WTC11 (cell line): ENCODE results near the gene PSKH1.

ENCODE experiments used
- ATF2 ChIP-seq: sonication (generic); formaldehyde crosslinking; IDR thresholded peaks from 2 replicates; pipeline ENCODE4 v1.8.1; 2022; ENCODE audit warnings: low read depth, missing genetic modification reagents, borderline replicate concordance
- CTCF ChIP-seq: fragments of 200-600 bp; IDR thresholded peaks from 2 replicates; pipeline ENCODE4 v1.8.0; 2022; ENCODE audit warnings: antibody characterized with exemption
- ETV6 ChIP-seq: sonication (generic); formaldehyde crosslinking; IDR thresholded peaks from 2 replicates; pipeline ENCODE4 v1.8.1; 2022; ENCODE audit warnings: mild to moderate bottlenecking, missing genetic modification reagents
- NFE2L1 ChIP-seq: sonication (generic); formaldehyde crosslinking; IDR thresholded peaks from 2 replicates; pipeline ENCODE4 v1.8.1; 2023; ENCODE audit warnings: missing genetic modification reagents
- NFYB ChIP-seq: sonication (generic); formaldehyde crosslinking; conservative IDR thresholded peaks from 2 replicates; pipeline ENCODE4 v1.8.0; 2022; ENCODE audit warnings: low read depth, missing genetic modification reagents
- PRRX2 ChIP-seq: fragments of 250-450 bp; sonication (Bioruptor Pico); IDR thresholded peaks from 2 replicates; pipeline ENCODE4 v1.8.0; 2021; ENCODE audit warnings: mild to moderate bottlenecking
- SMAD3 ChIP-seq: sonication (generic); formaldehyde crosslinking; IDR thresholded peaks from 2 replicates; pipeline ENCODE4 v1.8.0; 2022; ENCODE audit warnings: missing genetic modification reagents, mild to moderate bottlenecking, borderline replicate concordance
- ZBTB21 ChIP-seq: sonication (generic); formaldehyde crosslinking; IDR thresholded peaks from 2 replicates; pipeline ENCODE4 v1.8.1; 2023; ENCODE audit warnings: mild to moderate bottlenecking, missing genetic modification reagents, borderline replicate concordance
- TF ChIP-seq, protein P1 (sequence below): sonication (generic); formaldehyde crosslinking; IDR thresholded peaks from 2 replicates; pipeline ENCODE4 v1.8.1; 2023; ENCODE audit warnings: mild to moderate bottlenecking, missing genetic modification reagents
- TF ChIP-seq, protein P2 (sequence below): sonication (generic); formaldehyde crosslinking; IDR thresholded peaks from 2 replicates; pipeline ENCODE4 v1.8.1; 2023; ENCODE audit warnings: mild to moderate bottlenecking, missing genetic modification reagents, moderate library complexity
- TF ChIP-seq, protein P3 (sequence below): sonication (generic); formaldehyde crosslinking; IDR thresholded peaks from 2 replicates; pipeline ENCODE4 v1.8.1; 2023; ENCODE audit warnings: mild to moderate bottlenecking, missing genetic modification reagents, borderline replicate concordance

DNA sequence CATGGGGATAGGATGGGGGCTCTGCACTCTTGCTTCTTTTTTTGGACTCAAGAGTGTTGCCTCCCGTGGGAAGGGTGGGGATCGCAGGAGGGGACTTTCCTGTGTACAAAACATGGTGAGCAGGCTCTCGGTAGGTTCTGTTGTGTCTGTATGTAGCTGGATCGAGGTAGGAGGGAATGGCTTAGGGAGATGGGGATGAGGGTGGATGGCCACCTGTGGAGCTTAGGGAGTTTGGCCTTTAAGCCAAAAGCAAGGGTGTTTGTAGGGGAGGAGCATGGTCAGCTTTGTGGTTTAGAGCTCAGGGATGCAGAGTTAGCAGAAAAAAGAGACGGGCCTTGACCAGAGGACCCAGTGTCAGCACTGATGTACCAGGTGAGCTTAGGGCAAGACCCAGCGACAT, 31.2 kb upstream of the PSKH1 start:
- TF ChIP-seq ATF2 (CRISPR knock-in tag) (no peak), SMAD3 (CRISPR knock-in tag) (no peak), CTCF (no peak), PRRX2 (CRISPR knock-in tag) (no peak), NFE2L1 (CRISPR knock-in tag) (no peak), NFYB (no peak), ETV6 (no peak), ZBTB21 (no peak)
- TF ChIP-seq, protein P1, sequence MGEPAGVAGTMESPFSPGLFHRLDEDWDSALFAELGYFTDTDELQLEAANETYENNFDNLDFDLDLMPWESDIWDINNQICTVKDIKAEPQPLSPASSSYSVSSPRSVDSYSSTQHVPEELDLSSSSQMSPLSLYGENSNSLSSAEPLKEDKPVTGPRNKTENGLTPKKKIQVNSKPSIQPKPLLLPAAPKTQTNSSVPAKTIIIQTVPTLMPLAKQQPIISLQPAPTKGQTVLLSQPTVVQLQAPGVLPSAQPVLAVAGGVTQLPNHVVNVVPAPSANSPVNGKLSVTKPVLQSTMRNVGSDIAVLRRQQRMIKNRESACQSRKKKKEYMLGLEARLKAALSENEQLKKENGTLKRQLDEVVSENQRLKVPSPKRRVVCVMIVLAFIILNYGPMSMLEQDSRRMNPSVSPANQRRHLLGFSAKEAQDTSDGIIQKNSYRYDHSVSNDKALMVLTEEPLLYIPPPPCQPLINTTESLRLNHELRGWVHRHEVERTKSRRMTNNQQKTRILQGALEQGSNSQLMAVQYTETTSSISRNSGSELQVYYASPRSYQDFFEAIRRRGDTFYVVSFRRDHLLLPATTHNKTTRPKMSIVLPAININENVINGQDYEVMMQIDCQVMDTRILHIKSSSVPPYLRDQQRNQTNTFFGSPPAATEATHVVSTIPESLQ, result no peak
- TF ChIP-seq, protein P2, sequence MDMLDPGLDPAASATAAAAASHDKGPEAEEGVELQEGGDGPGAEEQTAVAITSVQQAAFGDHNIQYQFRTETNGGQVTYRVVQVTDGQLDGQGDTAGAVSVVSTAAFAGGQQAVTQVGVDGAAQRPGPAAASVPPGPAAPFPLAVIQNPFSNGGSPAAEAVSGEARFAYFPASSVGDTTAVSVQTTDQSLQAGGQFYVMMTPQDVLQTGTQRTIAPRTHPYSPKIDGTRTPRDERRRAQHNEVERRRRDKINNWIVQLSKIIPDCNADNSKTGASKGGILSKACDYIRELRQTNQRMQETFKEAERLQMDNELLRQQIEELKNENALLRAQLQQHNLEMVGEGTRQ, result no peak
- TF ChIP-seq, protein P3, sequence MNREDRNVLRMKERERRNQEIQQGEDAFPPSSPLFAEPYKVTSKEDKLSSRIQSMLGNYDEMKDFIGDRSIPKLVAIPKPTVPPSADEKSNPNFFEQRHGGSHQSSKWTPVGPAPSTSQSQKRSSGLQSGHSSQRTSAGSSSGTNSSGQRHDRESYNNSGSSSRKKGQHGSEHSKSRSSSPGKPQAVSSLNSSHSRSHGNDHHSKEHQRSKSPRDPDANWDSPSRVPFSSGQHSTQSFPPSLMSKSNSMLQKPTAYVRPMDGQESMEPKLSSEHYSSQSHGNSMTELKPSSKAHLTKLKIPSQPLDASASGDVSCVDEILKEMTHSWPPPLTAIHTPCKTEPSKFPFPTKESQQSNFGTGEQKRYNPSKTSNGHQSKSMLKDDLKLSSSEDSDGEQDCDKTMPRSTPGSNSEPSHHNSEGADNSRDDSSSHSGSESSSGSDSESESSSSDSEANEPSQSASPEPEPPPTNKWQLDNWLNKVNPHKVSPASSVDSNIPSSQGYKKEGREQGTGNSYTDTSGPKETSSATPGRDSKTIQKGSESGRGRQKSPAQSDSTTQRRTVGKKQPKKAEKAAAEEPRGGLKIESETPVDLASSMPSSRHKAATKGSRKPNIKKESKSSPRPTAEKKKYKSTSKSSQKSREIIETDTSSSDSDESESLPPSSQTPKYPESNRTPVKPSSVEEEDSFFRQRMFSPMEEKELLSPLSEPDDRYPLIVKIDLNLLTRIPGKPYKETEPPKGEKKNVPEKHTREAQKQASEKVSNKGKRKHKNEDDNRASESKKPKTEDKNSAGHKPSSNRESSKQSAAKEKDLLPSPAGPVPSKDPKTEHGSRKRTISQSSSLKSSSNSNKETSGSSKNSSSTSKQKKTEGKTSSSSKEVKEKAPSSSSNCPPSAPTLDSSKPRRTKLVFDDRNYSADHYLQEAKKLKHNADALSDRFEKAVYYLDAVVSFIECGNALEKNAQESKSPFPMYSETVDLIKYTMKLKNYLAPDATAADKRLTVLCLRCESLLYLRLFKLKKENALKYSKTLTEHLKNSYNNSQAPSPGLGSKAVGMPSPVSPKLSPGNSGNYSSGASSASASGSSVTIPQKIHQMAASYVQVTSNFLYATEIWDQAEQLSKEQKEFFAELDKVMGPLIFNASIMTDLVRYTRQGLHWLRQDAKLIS (CRISPR knock-in tag), result no peak
